HEK293T (cell line): ENCODE results near the gene RER1.

Experiments used
- BHLHE40 ChIP-seq: fragments of 450-650 bp; IDR thresholded peaks from 2 replicates; pipeline ENCODE4 v1.6.1; 2016; ENCODE audit warnings: mild to moderate bottlenecking, moderate library complexity, borderline replicate concordance
- FOXA1 ChIP-seq: fragments of 450-650 bp; IDR thresholded peaks from 2 replicates; pipeline ENCODE4 v1.6.1; 2016; ENCODE audit warnings: mild to moderate bottlenecking
- FOXM1 ChIP-seq: fragments of 450-650 bp; IDR thresholded peaks from 2 replicates; pipeline ENCODE4 v1.6.1; 2017; ENCODE audit warnings: mild to moderate bottlenecking, borderline replicate concordance
- SP1 ChIP-seq: fragments of 450-650 bp; IDR thresholded peaks from 2 replicates; pipeline ENCODE4 v1.6.1; 2017

DNA sequence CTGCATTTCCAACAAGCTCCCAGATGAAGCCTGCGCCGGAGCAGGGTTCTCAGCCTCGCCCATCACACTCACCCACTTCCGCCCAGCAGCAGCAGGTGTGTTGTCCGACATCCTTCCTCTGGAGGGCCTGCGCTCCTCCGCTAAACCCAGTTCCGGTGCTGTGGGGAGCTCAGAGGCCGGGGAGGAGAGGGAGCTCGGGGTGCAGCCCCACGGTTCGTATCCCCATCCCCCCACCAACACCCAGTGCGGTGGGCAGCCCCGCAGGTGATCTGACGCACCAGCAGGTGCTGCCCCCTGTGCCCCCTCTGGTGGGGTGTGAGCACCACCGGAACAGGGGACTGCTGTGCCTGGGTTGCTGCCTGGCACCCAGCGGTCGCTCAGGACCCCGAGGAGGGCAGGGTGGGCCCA is 24.2 kb downstream of the RER1 start:
- TF ChIP-seq FOXA1 (no peak), FOXM1 (no peak), BHLHE40 (no peak), SP1 (no peak)
